Left kidney (tissue), 8 donors: ENCODE measurements around the gene CCL18. TPM values are rescaled to one million over a fixed set of nuclear protein-coding genes. Genes with fewer than 3 reads are reported as not detected.
"Not testable (repeated sequence)": the region's sequence is repeated elsewhere in the genome, so short reads cannot be mapped to it uniquely, and the experiment has no call there.

Experiments
- DNase-seq: peaks from one replicate; pipeline ENCODE4 v3.0.0-alpha.2; 2013
- long read RNA-seq, 8 donors: transcript quantifications; one replicate each; lab custom pipeline, GENCODE V29; 2026
- polyA plus RNA-seq: library from polyadenylated mRNA; unstranded; fragments of 120-200 nt; gene quantifications from one replicate; pipeline ENCODE4 v1.2.1, GENCODE V29; 2013; ENCODE audit not compliant: insufficient read length

CCL18 gene, protein sequence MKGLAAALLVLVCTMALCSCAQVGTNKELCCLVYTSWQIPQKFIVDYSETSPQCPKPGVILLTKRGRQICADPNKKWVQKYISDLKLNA
- polyA plus RNA-seq, result not detected
- long read RNA-seq, donor 1, result 0 reads
- long read RNA-seq, donor 2, result 0 reads
- long read RNA-seq, donor 3, result 0 reads
- long read RNA-seq, donor 4, result 0 reads
- long read RNA-seq, donor 5, result 0 reads
- long read RNA-seq, donor 6, result 0 reads
- long read RNA-seq, donor 7, result 0 reads
- long read RNA-seq, donor 8, result 0 reads

DNA sequence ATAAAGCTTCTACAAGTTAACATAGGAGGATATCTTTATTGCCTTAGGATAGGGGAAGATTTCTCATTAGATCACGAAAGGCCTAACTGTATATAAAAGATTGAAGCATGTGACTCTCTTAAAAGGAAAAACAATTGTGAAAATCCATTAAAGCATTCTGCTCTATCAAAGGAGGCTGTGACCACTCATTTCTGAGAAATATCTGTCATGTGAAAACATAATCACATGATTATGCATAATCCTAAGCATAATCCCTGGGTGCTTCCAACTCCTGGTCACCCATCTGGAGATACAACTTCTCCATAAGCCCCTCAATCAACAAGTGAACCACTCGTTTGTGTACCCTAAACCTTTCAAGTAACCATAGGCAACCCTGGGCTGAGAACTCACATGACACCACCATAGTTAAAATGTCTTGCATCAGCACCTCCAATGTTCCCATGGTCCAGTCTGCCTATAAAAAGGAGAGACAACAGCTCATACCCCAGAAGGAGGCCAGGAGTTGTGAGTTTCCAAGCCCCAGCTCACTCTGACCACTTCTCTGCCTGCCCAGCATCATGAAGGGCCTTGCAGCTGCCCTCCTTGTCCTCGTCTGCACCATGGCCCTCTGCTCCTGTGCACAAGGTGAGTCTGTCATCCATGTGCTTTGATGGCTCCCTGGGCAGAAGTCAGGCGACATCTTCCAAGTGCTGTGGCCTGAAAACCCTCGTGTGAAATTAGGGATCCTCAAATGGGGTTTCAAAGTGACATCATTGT lies at the start of gene CCL18:
Gene CCL18 (plus strand): TSS at position 487 of the 756 bp plus-strand sequence. CDS start 71 bp downstream, at position 558.
- DNase-seq, result no peak

DNA sequence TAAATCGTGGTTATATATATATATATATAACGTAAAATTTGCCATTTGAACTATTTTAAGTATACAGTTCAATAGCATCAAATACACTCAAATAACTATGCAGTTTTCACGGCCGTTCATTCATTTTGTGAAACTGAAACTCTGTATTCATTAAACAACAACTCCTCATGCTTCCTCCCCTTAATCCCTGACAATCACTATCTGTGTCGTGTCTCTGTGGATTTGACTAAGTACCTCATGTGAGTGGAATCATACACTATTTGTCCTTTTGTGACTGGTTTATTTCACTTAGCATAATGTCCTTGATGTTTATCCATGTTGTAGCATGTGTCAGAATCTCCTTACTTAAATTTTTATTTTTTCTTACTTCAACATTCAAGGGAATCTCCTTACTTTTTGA lies 49.1 kb upstream of the CCL18 start:
- DNase-seq, result no peak

DNA sequence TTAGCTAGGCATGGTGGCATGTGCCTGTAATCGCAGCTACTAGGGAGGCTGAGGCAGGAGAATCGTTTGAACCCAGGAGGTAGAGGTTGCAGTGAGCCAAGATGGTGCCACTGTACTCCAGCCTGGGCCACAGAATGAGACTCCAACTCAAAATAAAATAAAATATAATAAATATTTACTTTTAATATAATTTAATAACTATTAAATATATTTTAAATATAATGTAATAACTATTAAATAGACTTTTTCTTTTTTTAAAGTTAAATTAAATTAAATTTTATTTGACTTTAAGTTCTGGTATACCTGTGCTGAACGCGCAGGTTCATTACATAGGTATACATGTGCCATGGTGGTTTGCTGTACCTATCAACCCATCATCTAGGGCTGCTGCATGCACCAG lies 48.2 kb upstream of the CCL18 start:
- DNase-seq, result not testable (repeated sequence)

DNA sequence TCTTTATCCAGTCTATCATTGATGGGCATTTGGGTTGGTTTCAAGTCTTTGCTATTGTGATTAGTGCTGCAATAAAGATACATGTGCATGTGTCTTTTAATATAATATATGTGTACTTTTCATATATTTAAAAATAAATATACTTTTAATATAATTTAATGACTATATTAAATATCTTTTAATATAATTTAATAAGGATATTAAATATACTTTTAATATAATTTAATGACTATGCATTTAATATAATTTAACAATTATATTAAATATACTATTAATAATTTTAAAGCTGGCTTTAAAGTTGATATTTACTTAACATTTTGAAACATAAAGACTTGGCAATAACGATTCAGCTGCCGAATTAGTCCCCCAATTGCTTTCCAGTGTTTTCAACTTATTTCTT lies 47.5 kb upstream of the CCL18 start:
- DNase-seq, result no peak

DNA sequence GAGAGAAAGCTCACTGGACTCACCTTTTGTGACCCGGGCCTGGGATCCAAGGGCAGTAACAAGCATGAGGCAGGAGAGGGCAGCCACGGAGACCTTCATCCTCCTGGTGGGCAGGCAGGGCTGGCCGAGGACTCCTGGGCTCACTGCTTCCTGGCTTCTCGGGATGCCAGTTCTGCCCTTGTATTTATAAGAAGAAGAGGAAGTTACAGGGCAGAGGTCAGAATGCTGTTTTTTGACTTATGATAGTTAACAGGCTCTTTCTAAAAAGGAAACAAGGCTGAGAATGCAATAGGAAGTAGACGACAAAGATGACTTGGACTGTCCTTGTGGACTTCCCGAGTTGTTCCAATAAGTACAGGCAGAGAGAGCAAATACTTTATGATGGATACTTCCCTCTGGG lies 46.3 kb upstream of the CCL18 start, which contains the start of gene CCL23:
Gene CCL23 (minus strand): TSS at position 174 of the 400 bp plus-strand sequence. CDS start 75 bp downstream, at position 99.
- no peak for DNase-seq

DNA sequence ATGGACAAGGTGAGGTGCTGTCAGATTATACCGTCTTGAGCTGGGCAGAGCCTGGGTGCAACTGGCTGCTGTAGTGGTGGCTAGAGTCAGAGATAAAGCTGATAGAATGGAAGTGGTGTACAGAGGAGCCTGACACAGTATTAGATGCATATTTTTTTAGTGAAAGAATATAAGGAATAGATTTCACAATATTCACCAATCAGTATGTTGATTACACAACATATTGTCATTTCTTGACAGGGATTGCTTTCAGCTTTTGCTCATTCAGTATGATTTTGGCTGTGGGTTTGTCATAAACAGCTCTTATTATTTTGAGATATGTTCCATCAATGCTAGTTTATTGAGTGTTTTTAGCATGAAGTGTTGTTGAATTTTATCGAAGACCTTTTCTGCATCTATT lies 44.6 kb upstream of the CCL18 start:
- DNase-seq, result no peak

DNA sequence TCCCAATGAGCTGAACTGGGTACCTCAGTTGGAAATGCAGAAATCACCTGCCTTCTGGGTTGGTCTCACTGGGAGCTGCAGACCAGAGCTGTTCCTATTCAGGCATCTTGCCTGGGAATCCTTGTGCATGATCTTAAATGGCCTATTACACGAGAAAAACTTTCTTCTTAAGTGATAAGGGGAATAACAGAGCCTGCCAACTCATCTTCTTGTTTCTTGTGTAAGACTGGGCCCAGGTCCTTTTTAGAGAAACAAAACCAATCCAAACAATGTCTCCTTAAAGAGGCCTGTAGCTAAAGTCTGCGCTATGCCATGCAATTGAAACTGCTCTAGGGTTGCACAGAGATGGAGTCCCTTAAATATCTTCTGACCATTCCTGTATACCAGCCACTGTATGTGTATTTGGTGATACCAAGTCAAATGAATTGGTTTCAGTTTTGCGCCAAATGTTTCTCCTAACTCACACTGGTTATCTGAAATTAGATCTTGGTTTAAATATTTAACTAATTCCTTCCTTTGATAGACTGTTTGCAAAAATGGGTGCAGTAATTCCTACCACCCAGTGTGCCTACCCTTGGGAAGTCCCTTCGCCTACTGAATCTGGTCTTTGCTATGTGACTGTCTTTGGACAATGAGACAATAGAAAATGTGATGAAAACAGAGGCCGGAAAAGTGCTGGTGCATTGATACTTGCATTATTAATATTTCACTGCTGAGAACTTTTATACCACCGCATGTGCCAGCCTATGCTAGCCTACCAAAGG lies 39.8 kb upstream of the CCL18 start:
- no peak for DNase-seq

DNA sequence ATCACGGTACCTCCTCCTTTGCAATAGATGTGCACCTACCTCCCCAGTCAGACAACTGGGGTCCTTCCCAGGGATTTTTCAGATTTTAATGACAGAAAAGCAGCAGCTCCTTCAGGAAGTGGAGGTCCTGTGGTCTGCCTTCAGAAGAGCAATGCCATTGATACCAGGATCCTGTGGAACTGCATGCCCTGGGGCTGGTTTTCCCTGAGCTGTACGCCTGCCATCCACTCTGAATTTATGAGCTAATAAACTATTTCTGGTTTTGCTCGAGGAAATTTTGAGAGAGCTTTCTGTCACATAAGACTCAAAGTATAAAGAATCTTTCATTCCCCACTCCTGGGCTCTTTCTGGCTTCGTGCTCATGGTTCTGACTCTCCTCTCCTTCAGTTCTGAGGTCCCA lies 36.3 kb upstream of the CCL18 start:
- DNase-seq, result no peak

DNA sequence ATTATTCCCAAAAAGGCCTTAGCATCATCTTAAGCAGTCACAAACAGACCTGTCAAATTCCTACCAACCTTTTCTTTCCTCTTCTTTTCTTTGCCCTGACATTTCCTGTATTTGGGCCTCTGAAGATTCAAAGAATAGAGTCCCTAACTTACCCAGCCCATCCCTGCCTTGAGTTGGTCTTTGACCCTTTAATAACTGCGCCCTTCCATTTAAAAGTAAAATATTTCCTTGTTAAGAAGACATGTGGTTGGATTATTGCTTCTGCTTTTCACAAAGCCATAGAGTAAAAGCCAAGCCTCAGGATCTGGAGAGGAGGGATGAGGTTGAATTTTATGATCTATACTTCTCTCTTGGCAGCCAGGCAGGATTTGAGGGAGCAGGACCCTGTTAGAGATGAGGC lies 33.1 kb upstream of the CCL18 start:
- no peak for DNase-seq

DNA sequence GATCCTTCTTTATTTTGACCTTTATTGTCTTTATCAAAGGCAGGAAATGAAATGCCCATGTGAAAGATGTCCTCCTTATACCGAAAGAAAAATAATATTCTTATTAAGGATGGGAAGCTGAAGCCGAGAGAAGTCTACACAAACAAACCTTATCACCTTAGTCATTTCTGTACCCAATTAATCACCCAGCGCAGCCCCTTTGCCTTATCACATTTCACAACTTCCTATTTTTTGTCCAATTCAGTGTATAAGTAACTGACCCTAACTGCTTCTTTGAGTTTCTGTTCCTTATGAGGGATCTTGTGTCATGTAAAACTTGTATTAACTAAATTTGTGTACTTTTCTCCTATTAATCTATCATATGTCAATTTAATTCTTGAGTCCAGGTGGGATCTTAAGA lies 29.9 kb upstream of the CCL18 start:
- no peak for DNase-seq

DNA sequence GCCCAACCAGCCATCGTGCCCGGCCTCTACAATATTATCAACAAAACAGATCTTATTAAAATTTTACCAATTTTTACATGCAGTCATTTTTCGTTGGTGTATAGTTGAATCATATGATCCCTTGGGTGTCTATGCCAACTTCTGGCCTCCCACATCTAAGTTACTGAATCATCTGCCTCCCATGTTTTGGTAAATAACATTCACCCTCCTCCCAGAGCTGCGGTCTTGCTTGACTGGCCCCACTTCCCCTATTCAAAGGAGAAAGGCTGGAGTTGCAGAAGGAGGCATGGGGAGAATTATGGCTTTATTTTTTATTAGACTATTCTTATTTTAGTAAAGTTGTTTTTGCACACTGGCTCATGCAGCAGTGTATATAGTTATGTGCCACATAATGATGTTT lies 27.8 kb upstream of the CCL18 start:
- no peak for DNase-seq

DNA sequence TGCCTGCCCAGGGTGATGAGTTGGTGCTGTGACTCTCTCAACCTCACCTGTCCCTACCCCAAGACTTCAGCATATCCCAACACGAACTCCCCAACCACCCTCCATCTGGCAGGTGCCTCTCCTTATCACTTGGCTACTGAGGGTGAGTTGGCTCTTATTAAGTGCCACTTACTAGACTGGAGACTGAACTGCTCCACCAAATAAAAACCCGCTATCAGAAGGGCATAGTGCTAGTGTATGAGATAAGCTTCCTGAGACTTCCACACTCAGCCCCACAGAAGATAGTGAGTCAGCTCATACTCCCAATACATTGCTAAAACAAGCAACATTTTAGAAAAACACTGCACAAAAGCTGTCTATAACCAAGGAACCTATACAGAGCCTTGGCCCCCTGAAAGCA lies 16.0 kb upstream of the CCL18 start:
- DNase-seq, result no peak

DNA sequence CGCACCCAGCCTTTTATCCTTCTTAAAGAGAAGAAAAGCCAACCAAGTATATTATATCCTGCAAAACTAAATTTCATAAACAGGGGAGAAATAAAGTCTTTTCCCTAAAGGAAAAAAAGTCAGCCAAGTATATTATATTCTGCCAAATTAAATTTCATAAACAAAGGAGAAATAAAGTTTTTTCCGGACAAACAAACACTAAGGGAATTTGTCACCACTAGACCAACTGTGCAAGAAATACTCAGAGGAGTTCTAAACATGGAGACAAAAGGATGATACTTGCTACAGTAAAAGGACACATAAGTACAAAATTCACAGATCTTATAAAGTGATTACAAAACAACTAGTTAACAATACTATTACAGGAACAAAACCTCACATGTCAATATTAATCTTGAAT lies 14.4 kb upstream of the CCL18 start:
- no peak for DNase-seq

DNA sequence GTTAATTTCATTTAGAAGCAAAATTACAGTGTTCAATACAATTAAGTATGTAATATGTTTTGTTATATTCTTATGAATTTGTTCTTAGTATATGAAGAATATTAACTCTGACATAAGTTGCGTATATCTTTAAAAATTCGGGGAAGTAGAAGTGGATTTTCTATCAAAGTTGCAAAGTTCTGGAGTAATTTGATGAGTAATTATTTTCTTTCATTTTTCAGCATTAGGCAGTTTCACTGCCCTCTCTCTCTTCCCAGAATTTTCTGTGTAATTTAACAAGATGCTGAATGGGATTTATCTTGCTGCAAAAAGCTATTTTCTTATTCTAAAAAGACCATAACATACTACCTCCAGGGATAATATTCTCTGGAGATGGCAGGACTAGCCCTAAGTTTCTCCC lies 8.9 kb upstream of the CCL18 start:
- no peak for DNase-seq

DNA sequence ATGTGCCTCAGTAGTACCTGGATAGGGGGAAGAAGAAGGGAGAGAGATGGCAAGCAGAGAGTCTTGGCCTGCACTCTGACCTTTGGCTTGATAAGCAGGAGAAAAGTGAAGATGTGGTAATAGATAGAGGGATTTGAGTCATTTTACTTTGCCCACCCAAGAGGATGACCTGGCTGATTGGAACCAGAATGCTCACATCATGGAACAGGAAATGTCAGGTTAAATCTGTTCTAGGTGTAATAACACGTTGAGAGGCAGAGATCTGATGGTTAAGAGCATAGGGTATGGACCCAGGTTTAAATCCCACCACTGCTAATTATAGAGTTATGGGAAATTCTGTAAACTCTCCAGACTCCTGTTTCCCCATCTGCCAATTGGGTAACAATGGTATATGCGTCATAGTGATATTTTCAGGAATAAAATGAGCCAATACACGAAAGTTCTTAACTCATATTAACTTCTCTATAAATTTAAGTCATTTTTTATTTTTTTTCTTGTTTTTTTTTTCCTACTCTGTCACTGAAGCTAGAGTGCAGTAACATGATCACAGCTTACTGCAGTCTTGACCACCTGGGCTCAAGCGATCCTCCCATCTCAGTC lies 8.1 kb upstream of the CCL18 start:
- no peak for DNase-seq

DNA sequence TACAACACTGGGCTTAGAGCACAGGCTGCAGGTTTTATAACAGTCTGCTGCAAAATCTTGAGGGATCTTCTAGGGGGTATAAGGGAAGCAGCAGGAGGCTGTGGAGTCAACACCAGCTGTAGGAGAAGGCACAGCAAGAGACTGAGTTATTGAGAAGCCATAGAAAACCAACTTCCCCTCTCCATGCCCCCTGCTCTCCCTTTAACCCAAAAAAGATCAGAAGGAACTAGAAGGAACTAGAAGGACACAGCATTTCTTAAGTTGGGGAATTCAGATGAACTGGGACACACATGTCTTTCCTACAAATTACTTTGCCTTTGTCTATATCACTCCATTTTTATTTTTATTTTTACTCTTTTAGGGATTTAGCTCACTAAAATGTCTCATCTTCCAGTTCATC lies 6.2 kb upstream of the CCL18 start:
- no peak for DNase-seq

DNA sequence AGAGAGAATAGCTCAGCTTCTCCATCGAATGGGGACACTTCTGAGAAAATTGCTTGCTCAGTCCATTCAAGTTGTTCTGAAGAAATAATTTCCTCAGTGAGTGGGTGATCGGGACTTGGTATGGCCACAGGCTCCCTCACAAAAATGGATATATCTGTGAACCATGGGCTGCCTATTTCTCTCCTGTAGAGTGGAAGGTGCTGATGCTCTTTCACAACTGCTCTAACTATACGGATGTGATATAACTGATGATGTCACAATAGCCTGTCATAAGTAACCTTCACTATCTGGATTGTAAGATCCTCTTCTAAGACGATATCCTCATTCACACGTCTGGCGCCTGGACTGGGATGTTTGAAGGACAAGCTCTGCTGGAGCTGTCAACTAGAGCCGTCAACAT lies 4.7 kb upstream of the CCL18 start:
- DNase-seq, result no peak

DNA sequence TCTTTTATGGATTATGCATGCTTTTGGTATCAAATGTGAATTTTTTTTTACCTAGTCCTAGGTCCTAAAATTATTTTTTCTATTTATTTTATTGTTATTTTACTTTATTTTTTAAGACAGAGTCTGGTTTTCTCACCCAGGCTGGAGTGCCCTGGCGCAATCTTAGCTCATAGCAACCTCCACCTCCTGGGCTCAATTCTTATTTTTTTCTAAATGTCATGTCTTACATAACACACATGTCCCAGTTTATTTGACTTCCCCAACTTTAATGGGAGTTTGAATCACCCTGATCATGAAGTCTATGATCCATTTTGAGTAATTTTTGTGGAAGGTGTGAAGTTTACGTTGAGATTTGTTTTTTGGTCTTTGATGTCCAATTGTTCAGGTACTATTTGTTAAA lies 3.3 kb upstream of the CCL18 start:
- no peak for DNase-seq

DNA sequence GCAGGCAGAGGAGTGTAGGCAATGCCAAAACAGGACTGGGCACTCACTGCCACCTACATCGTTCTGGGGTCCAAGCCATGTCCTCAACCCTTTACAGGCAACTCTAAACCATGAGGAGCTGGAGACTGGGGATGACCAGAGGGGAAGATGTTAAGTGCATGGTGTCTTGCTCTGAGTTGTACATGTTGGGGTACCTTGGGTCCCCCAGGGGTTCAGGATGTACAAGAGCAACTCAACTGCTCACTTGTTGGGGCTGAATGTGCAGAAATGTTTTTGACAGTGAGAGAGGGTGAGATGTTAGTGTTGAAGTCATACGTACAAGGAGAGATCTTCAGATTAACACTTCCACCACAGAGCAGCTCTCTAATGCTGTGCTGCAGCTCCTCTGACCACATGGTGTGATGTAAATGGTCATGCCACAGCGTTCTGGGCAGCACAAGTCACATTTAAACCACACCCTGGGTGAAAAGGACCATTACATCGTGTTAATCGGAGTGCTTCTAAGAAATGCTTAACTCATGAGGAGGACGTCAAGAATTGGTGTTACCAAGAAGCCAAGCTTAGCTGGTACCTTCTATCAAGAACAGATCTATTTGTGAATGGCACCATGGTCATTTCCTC lies 2.4 kb downstream of the CCL18 start:
- DNase-seq, result no peak

DNA sequence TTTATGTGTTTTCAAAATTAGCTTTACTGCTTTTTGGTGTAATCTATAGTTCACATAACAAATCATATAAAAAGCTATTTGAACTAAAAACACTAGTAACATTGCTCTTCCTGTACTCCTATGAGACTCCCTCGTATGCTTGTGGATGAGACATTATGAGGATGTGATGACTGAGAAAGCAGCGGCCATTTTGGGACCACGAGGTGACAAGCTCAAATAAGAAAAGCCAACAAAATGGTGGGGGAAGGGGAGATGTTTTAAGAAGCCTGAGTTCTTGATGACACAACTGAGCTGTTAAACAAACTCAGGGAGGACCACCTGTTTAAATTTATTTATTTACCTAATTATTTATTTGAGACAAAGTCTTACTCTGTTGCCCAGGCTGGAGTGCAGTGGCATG lies 4.5 kb downstream of the CCL18 start:
- no peak for DNase-seq

DNA sequence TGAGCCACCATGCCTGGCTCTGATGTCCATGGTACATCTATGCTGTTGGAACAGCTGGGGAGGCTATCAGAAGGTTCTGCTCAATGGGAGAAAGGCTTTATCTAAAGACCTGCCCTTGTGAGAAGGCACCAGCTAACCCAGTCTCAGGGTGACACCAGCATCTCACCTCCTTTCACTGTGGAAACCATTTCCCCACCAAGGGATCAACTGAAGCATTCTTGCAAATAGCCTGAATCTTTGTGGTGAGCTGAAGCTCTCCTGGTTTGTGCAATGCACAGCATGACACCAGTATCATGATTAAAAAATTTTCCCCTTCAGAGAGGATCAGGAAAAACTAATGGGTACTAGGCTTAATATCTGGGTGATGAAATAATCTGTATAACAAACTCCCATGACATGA lies 5.1 kb downstream of the CCL18 start:
- no peak for DNase-seq

DNA sequence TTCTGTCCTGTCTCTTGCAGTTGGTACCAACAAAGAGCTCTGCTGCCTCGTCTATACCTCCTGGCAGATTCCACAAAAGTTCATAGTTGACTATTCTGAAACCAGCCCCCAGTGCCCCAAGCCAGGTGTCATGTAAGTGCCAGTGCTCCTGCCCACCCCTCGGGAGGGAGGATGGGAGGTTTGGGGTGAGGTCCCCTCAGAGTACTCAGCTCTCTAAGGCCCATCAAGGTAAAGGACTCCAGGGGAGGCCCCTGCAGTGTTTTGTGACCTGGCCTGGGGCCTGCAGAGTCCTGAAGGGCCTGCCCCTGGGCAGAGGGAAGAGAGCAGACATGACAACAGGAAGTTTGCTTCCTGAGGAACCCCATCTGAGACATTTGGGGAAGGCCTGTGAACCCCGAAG lies 6.4 kb downstream of the CCL18 start:
- DNase-seq, result no peak
